Activated CD8-positive, alpha-beta T cell treated with anti-CD3 and anti-CD28 coated beads for 36 hours (primary cell): ENCODE data around the gene GSG1L2. TPM values are rescaled to one million over a fixed set of nuclear protein-coding genes. Genes with fewer than 3 reads are reported as not detected.

Source experiments
- ATAC-seq: fragments of 200-7000 bp; cut with Tn5 transposase; one replicate; pipeline ENCODE4 v1.10.0; 2021; ENCODE audit warnings: mild to moderate bottlenecking, moderate library complexity
- CTCF ChIA-PET: fragments of 350-600 bp; sonication (Branson Sonifier 250); formaldehyde crosslinking; loops from one replicate; lab custom pipeline; 2021; ENCODE audit warnings: antibody characterized with exemption; lab: Charles Lee
- POLR2A ChIA-PET: fragments of 350-600 bp; sonication (Branson Sonifier 250); formaldehyde crosslinking; loops from one replicate; lab custom pipeline; 2021; ENCODE audit warnings: antibody characterized with exemption; lab: Charles Lee
- DNase-seq: peaks from one replicate; pipeline ENCODE4 v3.0.0-alpha.2; 2020
- H3K27ac Mint-ChIP-seq: one replicate; pipeline ENCODE4 v1.8.0; 2021; ENCODE audit warnings: mild to moderate bottlenecking, mixed read lengths
- H3K27me3 Mint-ChIP-seq: one replicate; pipeline ENCODE4 v1.8.0; 2021; ENCODE audit warnings: mixed read lengths
- H3K36me3 Mint-ChIP-seq: one replicate; pipeline ENCODE4 v1.8.0; 2021; ENCODE audit warnings: low read depth, mixed read lengths
- H3K4me1 Mint-ChIP-seq: one replicate; pipeline ENCODE4 v1.8.0; 2021; ENCODE audit warnings: low read depth, mixed read lengths
- H3K4me3 Mint-ChIP-seq: one replicate; pipeline ENCODE4 v1.8.0; 2021; ENCODE audit warnings: mild to moderate bottlenecking, moderate library complexity, mixed read lengths
- H3K9me3 Mint-ChIP-seq: one replicate; pipeline ENCODE4 v1.8.0; 2021; ENCODE audit warnings: mixed read lengths
- intact Hi-C: fragments of 100-400 bp; cut with micrococcal nuclease; formaldehyde crosslinking; loops from one replicate; pipeline ENCODE4 v1.10.0; 2022
- total RNA-seq, 2 experiments: library from RNA; stranded (reverse); gene quantifications; one replicate each; pipeline ENCODE4 v1.2.3, GENCODE V29; 2021
- TF ChIP-seq, protein P1 (sequence below): fragments of 200-600 bp; IDR thresholded peaks from one replicate; pipeline ENCODE4 v1.8.0; 2022; ENCODE audit warnings: antibody characterized with exemption, mild to moderate bottlenecking

GSG1L2 gene
- total RNA-seq, 2 experiments from 2014 or later = not detected

DNA sequence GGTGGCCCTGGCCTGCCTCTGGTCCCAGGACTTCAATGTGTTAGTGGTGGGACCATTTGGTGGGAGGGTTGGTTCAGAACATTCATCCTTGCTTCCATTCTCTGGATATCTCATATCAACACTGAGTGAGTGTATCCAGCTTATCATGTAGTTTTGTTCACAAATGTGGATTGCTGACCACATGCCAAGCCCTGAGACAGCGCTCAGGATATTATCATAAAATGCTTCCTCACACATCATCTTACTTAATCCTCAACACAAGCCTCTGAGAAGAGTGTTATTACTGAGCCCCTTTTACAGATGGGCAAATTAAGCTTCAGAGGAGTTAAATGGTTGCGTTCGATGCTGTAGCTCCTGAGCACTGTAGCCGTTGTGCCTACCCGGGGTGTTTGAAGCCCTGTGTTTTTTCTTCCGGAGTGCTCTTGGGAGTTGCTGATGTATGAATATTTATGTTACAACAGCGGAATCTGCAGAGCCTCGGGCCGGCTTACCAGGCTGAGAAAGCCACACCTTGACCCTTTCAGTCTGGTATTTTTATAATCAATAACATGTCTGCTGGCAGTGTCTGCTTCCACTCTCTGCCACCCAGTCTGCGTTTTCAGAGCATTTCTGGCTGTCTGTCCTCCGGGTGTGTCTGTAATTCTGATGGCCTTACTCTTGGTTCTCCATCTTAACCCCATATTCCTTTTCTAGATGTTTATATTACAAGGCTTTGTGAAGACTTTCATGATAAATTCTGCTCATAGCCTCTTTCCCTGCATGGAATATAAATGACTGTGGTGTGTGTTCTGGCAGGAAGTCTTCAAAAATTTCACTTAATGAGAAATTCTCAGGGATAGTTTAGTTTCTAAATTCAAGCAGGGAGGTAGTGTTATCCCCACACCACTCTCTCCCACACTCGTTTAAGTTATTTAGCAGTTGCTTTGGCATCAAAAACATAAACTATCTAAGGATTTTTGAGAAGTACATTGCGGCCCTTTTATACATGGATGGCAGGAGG lies 6.7 kb upstream of the GSG1L2 start:
- Mint-ChIP-seq H3K9me3 (no peaks in the 10 kb centered on the region), H3K27me3 (no peaks in the 10 kb centered on the region), H3K27ac (no peak overlapping the region), H3K4me1 (no peaks in the 10 kb centered on the region), H3K4me3 (no peak overlapping the region), H3K36me3 (no peaks in the 10 kb centered on the region)
- DNase-seq (no peak), ATAC-seq (no peak)
- ChIA-PET POLR2A (no interaction called here), CTCF (no interaction called here)
- TF ChIP-seq, protein P1, sequence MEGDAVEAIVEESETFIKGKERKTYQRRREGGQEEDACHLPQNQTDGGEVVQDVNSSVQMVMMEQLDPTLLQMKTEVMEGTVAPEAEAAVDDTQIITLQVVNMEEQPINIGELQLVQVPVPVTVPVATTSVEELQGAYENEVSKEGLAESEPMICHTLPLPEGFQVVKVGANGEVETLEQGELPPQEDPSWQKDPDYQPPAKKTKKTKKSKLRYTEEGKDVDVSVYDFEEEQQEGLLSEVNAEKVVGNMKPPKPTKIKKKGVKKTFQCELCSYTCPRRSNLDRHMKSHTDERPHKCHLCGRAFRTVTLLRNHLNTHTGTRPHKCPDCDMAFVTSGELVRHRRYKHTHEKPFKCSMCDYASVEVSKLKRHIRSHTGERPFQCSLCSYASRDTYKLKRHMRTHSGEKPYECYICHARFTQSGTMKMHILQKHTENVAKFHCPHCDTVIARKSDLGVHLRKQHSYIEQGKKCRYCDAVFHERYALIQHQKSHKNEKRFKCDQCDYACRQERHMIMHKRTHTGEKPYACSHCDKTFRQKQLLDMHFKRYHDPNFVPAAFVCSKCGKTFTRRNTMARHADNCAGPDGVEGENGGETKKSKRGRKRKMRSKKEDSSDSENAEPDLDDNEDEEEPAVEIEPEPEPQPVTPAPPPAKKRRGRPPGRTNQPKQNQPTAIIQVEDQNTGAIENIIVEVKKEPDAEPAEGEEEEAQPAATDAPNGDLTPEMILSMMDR = no peak
- intact Hi-C loops = no loop called here

DNA sequence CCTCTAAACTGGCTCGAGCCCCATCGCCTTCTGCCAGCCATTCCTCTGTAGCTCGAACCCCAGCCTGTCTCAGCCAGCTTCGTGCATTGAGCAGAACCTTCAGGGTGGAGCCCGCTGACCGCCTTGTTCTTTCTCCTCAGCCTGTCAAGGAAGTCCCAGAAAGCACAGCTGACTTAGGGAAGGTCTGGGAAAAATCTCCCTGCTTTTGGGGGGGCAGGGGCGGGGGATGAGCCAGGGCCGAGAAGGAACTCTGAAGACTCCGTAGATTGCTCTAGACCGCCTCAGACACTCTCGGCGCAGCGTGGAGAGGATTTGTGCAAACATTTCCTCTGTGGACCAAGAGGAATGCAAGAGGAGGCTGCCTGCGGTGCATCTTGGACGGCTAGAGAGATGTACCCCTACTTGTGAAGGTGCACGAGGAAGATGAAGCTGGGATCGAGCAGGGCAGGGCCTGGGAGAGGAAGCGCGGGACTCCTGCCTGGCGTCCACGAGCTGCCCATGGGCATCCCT lies 3.8 kb upstream of the GSG1L2 start, which contains the start of gene GLP2R:
GLP2R (plus strand) TSS at position 284 of the 510 bp plus-strand sequence; CDS start at position 424, 140 bp downstream.
- ChIA-PET POLR2A (no interaction called here), CTCF (no interaction called here)
- DNase-seq (no peak), ATAC-seq (no peak)
- TF ChIP-seq, protein P1 = no peak
- Mint-ChIP-seq H3K27ac (no peak within 1 kb of the TSS), H3K4me3 (no peak within 1 kb of the TSS), H3K27me3 (peaks cover 3% of the 10 kb centered on the region), H3K36me3 (no peaks in the 10 kb centered on the region), H3K9me3 (no peaks in the 10 kb centered on the region), H3K4me1 (no peaks in the 10 kb centered on the region)
- intact Hi-C loops = no loop called here

DNA sequence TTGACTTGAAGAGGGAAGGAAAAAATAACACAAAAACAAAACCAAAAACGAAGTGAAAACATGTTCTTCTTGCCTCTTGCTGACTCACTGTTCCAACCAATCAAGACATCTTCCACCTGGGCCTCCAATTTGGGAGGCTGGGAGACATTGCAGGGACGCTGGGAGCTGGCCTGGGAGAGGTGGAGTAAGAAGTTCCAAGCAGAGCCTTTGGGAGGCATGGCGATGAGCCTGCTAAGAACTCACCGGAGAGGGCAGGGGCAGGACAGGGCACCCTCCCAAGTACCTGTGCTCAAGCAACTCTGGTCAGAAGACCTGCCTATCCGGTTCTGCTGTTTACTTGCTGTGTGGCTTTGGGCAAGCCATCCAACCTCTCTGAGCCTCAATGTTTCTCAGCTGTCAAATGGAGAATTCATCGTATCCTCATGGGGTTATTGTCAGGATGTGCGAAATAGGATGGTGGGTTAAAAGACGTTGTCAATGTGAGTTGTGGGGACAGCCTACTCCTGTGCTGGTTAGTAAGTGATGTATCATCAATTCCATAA lies 3.0 kb upstream of the GSG1L2 start:
- ChIA-PET CTCF (no interaction called here), POLR2A (interaction anchor here (0.7 kb wide), 1 partner anchor 187 kb away, joined by 3 read pairs; no protein-coding TSS in a partner anchor)
- no peaks in the 10 kb centered on the region for H3K36me3 Mint-ChIP-seq
- H3K27ac Mint-ChIP-seq = no peak overlapping the region
- H3K9me3 Mint-ChIP-seq = no peaks in the 10 kb centered on the region
- no peaks in the 10 kb centered on the region for H3K4me1 Mint-ChIP-seq
- ATAC-seq = no peak
- no peak overlapping the region for H3K4me3 Mint-ChIP-seq
- intact Hi-C loops = no loop called here
- H3K27me3 Mint-ChIP-seq = peaks cover 3% of the 10 kb centered on the region
- DNase-seq = no peak
- TF ChIP-seq, protein P1 = no peak

DNA sequence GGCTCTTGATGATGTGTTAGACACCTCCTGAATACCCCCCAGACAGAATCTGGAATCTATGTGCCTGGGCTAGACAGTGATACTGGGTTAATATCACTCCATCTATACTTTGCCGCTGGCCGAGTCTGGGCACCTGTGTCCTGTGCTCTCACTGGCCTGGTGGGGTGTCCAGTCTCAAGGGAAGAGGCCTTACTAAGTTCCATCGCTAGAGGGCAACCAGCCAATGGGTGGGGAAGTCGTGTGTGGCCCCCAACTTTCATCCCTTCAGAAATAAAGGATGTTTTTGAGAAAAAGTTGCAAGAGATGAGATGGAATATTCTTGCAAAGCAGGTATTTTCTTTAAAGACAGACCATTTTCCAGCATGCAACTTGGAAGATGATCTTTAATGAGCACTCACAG lies 2.2 kb upstream of the GSG1L2 start:
- ATAC-seq (no peak), DNase-seq (no peak)
- no peaks in the 10 kb centered on the region for H3K36me3 Mint-ChIP-seq
- ChIA-PET POLR2A (interaction anchor here (0.7 kb wide), 1 partner anchor 187 kb away, joined by 3 read pairs; no protein-coding TSS in a partner anchor), CTCF (no interaction called here)
- H3K27me3 Mint-ChIP-seq = peaks cover 3% of the 10 kb centered on the region
- no peaks in the 10 kb centered on the region for H3K9me3 Mint-ChIP-seq
- H3K27ac Mint-ChIP-seq = no peak overlapping the region
- intact Hi-C loops = no loop called here
- H3K4me1 Mint-ChIP-seq = no peaks in the 10 kb centered on the region
- TF ChIP-seq, protein P1 = no peak
- H3K4me3 Mint-ChIP-seq = no peak overlapping the region

DNA sequence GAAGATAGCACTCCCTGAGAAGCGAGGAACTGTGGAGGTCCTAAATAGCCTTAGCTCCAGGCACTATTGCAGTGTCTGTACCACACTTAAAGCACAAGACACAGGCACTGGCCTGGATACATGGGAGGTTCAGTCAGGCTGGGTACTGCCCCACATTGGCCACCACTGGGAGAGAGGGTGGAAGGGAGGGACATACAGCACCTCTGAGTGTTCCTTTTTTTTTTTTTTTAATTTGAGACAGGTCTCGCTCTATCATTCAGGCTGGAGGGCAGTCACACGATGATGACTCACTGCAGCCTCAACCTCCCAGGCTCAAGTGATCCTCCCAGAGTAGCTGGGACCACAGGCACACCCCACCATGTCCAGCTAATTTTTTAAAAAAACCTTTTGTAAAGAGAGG lies 1.4 kb downstream of the GSG1L2 start:
- Mint-ChIP-seq H3K4me3 (no peak overlapping the region), H3K36me3 (no peaks in the 10 kb centered on the region), H3K9me3 (no peaks in the 10 kb centered on the region), H3K27me3 (peaks cover 6% of the 10 kb centered on the region), H3K27ac (no peak overlapping the region), H3K4me1 (no peaks in the 10 kb centered on the region)
- DNase-seq (no peak), ATAC-seq (no peak)
- intact Hi-C loops = no loop called here
- ChIA-PET CTCF (no interaction called here), POLR2A (no interaction called here)
- TF ChIP-seq, protein P1 = no peak
